Gastroesophageal sphincter (tissue), 3 donors: ENCODE results near the gene ZNF764.

Experiments used
- EP300 ChIP-seq: sonication (generic); formaldehyde crosslinking; IDR thresholded peaks from one replicate; pipeline ENCODE4 v1.6.1; 2017; ENCODE audit warnings: antibody characterized with exemption, mild to moderate bottlenecking
- TF ChIP-seq, protein P1 (sequence below), 4 experiments: fragments of 200-600 bp in 2 of 4; fragments of 450-650 bp in 2 of 4; sonication (generic) in 1 of 4; IDR thresholded peaks; one replicate each; pipeline ENCODE4 v1.5.1; 2017 to 2019; ENCODE audit warnings: antibody characterized with exemption in 4 of 4, mild to moderate bottlenecking in 2 of 4, moderate library complexity in 2 of 4

DNA sequence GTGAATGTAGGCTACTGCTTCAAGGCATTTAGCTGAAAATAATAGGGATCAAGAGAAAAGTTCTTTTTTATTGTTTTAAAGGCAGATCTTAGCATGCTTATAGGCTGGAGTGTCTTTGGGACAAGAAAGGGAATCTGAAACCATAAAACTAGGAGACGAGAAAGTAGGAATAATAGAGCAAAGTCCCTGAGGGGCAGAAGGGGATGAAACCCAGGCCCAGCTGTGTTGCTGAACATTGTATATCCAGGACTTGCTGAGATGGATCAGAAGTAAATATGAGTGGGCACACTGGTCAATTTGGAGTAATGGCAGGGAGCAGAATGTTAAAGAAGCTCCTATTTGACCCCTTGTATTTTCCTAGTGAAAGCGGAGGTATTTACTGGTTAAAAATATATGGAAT lies 42.8 kb upstream of the ZNF764 start:
- TF ChIP-seq, protein P1, sequence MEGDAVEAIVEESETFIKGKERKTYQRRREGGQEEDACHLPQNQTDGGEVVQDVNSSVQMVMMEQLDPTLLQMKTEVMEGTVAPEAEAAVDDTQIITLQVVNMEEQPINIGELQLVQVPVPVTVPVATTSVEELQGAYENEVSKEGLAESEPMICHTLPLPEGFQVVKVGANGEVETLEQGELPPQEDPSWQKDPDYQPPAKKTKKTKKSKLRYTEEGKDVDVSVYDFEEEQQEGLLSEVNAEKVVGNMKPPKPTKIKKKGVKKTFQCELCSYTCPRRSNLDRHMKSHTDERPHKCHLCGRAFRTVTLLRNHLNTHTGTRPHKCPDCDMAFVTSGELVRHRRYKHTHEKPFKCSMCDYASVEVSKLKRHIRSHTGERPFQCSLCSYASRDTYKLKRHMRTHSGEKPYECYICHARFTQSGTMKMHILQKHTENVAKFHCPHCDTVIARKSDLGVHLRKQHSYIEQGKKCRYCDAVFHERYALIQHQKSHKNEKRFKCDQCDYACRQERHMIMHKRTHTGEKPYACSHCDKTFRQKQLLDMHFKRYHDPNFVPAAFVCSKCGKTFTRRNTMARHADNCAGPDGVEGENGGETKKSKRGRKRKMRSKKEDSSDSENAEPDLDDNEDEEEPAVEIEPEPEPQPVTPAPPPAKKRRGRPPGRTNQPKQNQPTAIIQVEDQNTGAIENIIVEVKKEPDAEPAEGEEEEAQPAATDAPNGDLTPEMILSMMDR (IDR thresholded peaks at IDR 0.05) = no peak
- TF ChIP-seq EP300 = no peak
